Measurements from ENCODE around the gene C19orf38. TPM values are rescaled to one million over a fixed set of nuclear protein-coding genes. Genes with fewer than 3 reads are reported as not detected.
"Not testable (repeated sequence)": the region's sequence is repeated elsewhere in the genome, so short reads cannot be mapped to it uniquely, and the experiment has no call there.

C19orf38 gene
- total RNA-seq, 1 experiment from 2014 or later: 1.5 TPM

DNA sequence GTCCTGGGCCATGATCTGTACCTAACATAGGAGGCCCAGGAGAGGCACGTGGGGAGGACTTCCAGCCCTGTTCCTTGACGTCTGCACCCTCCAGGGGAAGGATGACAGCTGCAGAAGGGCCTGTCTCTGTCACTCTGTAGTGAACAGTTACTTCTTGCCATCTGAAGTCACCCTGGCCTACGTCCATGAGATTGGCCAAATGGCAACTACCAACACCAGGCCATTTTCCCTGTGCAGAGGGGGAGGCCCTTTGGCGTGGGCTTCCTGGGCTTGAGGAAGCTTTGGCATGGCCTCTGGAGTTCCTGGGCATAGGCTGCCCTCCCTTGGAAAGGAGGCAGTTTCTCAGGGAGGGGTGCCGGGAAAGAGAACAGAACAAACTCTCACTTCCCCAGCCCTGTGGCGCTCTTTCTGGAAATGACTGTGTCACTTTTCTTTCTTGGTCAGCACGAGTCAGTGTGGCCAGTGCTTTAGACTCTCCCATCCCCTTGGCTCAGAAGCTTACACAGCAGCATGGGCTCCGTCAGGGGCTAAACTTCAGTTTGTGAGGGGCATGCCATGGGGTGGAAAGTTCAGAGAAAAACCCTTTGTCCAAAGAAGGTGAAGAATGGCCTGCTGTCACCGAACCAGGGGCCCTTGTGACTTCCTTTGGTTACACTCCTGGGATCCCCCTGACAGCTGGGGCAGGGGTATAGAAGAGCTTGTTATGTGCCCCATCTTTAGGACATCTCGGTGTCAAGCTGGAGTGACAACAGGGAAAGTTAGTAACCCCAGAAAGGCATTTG is 28.4 kb downstream of the C19orf38 start:
- DNase-seq (ENCODE audit: low spot score): no peak

DNA sequence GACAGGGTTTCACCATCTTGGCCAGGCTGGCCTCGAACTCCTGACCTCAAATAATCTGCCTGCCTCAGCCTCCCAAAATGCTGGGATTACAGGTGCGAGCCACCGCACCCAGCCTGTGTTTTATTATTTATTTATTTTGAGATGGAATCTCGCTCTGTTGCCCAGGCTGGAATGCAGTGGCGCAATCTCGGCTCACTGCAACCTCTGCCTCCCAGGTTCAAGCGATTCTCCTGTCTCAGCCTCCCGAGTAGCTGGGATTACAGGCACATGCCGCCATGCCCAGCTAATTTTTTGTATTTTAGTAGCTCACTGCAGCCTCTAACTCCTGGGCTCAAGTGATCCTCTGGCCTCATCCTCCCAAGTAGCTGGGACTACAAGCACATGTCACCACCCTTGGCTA is 29.4 kb downstream of the C19orf38 start:
- not testable (repeated sequence) for DNase-seq (ENCODE audit: low spot score)

GRCh38 chr19:10878253-10878652 is 30.0 kb downstream of the C19orf38 start:
- DNase-seq (ENCODE audit: low spot score): no peak

DNA sequence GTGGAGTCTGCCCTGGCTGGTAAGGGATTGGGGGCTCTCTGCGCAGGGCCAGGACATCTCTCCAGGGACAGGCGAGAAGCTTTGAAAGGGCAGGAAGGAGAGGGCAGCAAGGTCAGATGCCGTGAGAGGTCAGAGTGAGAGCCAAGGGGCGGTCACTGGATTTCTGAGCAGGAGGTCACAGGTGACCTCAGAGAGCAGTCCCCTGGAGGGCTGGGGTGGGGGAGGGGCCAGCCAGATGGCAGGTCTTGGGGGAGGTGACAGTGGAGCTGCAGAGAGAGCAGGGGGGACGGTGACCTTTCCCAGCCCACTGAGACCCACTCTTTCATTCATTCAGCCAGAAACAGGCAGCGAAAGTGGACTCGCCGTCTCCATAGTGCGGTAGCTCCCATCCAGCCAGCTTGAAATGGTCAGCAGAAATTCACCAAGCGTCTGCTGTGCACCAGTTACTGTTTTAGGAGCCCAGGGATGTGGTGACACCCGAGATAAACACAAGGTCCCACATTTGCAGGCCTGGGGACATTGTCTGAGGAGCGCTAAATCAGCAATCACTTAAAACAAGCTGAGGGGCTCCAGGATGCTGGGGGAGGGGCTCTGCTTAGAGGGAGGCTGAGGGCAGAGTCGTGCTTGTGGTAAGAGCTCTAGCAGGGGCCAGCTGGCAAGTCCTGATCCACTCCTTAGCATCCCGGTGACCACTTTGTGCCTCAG is 33.3 kb downstream of the C19orf38 start:
- no peak for DNase-seq (ENCODE audit: low spot score)

DNA sequence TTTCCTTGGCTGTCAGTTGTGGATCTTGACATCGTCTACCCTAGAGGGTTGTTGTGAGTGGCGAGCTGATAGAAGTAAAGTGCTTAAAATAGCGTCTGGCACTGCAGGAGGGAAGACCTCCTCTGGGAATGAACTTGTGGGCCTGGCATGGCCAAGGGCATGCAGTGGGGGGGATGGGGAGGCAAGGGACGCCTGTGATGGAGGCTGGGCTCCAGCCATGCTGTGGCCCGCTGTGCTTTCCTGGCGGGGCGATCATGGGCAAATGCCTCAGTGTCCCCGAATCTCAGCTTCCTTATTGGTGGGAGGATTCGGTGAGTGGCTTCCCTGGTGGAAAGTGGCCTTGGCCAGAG is 33.9 kb downstream of the C19orf38 start:
- DNase-seq (ENCODE audit: low spot score): no peak

DNA sequence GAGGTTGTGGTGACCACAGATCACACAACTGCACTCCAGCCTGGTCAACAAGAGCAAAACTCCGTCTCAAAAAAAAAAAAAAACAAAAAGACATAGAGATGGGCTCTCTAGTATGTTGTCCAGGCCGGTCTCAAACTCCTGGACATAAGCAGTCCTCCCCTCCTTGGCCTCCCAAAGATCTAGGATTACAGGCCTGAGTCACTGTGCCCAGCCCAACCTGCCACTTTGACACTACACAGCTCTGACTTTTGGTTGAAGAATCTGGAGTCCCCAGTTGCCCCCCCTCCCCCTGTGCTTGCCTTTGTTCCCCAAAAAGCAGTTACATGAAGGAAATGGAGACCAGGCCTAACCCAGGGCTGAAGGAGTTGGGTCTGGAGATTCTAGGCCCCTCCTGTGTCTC is 36.1 kb downstream of the C19orf38 start:
- peak; percentile 34 for DNase-seq (ENCODE audit: low spot score)

GRCh38 chr19:10885201-10886169 is 37.3 kb downstream of the C19orf38 start:
- no peak for DNase-seq (ENCODE audit: low spot score)

DNA sequence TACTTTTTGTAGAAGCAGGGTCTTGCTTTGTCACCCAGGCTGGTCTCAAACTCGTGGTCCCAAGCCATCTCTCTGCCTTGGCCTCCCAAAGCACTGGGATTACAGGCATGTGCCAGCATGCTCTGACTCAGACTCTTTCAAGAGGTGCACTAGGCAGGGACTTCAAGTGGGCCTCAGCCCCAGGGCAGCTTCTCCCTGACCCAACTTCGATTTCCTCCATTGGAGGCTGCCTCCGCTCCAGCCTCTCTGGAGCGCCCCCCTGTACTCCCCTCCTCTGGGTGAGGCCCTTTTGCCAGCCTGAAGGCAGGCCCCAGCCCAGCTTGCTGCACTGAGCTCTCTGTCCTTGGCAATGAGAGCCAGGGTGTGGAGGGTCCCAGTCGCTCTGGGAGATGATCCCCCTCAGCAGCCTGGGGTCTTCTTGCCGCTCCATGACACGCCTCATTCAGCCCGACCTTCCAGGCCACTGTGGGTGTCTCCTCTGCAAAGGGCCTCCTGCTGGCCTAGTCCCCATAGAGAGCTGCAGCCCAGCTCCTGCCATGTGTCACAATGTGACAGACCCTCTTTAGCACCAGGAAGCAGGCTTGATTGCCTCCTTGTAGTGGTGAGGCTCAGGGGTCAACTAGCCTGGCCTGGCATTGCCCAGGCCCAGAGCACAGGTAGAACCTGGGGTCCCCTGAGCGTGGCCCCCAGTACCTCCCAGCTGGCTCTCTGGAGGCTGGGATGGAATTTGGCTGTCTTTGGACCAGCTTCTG is 39.6 kb downstream of the C19orf38 start:
- no peak for DNase-seq (ENCODE audit: low spot score)

GRCh38 chr19:10888421-10888866 is 40.2 kb downstream of the C19orf38 start:
- no peak for DNase-seq (ENCODE audit: low spot score)

- DNase-seq (ENCODE audit: low spot score): no peak
Observed at GRCh38 chr19:10889880-10890279, 41.7 kb downstream of the C19orf38 start.

- no peak for DNase-seq (ENCODE audit: low spot score)
Observed at GRCh38 chr19:10891405-10892086, 43.3 kb downstream of the C19orf38 start.

GRCh38 chr19:10892256-10892655 is 44.0 kb downstream of the C19orf38 start:
- no peak for DNase-seq (ENCODE audit: low spot score)

DNA sequence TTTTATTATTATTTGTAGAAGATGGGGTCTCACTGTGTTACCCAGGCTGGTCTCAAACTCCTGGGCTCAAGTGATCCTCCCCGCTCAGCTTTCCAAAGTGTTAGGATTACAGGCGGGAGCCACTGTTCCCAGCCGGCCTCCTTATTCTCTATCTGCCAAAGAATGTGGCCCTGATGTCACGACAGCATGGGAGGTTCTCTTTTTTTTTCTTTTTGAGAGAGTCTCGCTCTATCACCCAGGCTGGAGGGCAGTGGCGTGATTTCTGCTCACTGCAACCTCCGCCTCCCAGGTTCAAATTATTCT is 46.6 kb downstream of the C19orf38 start:
- DNase-seq (ENCODE audit: low spot score): no peak

DNA sequence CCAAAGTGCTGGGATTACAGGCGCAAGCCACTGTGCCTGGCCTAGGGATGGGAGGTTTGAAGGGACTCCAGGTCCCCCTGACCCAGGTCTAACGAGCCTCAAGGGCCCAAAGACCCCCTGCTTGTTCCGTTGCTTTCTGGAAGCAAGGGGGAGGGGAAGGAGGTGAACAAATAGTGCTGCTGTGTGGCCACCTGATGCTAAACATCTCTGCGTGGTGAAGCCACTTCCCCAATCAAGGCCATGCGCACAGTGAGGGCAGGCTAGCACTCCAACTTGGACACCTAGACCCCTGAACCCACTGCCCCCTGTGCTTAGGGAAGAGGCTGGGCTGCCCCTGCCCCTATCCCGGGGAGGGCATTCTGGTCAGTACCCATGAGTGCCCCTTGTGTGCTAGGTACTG is 47.1 kb downstream of the C19orf38 start:
- no peak for DNase-seq (ENCODE audit: low spot score)

DNA sequence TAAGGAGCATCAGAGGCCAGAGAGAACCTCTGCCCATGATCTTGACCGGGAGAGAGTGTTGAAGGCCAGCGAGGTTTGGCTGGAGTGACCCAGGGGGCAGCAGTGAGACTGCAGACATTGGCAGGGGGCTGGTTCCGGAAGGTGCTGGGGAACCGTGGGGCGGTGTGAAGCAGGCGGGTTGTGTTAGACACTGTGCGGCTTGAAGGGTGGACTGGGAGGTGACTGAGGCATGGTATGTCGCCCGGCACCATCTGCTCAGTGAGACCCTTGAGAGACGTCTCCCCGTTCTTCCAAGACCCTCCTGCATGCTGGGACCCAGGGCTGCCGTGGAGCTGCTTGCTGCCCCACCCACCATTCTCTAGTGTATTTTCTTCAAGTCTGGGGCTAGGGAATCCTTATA is 47.7 kb downstream of the C19orf38 start:
- no peak for DNase-seq (ENCODE audit: low spot score)

GRCh38 chr19:10896851-10897526 is 48.8 kb downstream of the C19orf38 start:
- no peak for DNase-seq (ENCODE audit: low spot score)

GRCh38 chr19:10898633-10899032 is 50.4 kb downstream of the C19orf38 start:
- no peak for DNase-seq (ENCODE audit: low spot score)

- DNase-seq (ENCODE audit: low spot score): no peak
Observed at GRCh38 chr19:10899151-10899653, 51.0 kb downstream of the C19orf38 start.

DNA sequence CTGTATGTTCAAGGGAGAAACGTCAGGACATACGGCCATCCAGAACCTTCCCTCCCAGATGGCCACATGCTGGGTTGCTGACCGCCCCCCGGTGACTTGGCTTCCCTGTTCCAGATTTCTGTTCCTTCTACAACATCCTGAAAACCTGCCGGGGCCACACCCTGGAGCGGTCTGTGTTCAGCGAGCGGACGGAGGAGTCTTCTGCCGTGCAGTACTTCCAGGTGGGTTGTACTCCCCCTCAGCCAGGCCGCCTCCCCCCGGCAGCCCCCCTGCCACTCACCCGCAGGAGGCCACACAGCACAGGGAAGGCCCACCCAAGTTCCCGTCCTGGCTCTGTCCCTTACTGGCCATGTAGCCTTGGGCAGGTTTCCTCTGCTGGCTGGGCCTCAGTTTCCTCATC is 59.7 kb downstream of the C19orf38 start:
- DNase-seq (ENCODE audit: low spot score): no peak

DNA sequence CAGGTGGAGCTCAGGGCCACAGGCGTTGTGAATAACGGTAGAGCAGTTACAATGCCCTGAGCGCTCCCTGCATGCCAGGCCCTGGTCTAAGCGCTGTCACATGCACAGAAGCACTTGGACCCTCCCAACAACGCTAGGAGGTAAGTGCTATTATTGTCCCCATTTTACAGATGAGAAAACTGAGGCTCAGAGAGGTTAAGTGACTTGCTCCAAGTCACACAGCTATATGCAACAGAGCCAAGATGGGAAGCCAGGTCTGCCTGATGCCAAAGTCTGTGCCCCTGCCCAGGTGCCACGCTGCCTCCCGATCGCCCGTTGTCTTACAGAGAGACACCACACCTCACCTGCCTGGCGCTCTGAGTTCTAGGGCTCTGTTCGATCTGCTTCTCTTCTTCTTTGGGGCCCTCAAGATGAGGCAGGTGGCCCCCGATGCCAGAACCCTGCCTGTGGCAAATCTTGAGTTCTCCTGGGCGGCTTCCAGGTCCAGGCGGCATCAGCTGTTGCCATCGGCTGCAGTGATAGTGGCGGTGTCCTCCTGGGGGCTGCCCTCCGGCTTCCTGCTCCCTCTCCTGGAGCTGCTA is 60.3 kb downstream of the C19orf38 start:
- no peak for DNase-seq (ENCODE audit: low spot score)

Measured in A172 (cell line).